Fibroblast of lung (primary cell): Measurements from ENCODE around the gene APOL4. TPM values are rescaled to one million over a fixed set of nuclear protein-coding genes. Genes with fewer than 3 reads are reported as not detected.

Experiments
- DNase-seq, 2 donors: peaks; one replicate each; pipeline versions ENCODE4 v3.0.0 to v3.0.0-alpha.2; 2010; ENCODE audit warnings: low read depth in 2 of 2
- H2AFZ ChIP-seq: 2 replicates; pipeline ENCODE4 v1.5.1; 2012; ENCODE audit warnings: low read length, control low read depth, inconsistent platforms
- H3K27ac ChIP-seq: 2 replicates; pipeline ENCODE4 v1.5.1; 2011; ENCODE audit warnings: low read length, control low read depth; ENCODE audit not compliant: insufficient read depth
- H3K27me3 ChIP-seq: 2 replicates; pipeline ENCODE4 v1.5.1; 2011; ENCODE audit warnings: mild to moderate bottlenecking, low read length; ENCODE audit not compliant: control insufficient read depth, insufficient read depth
- H3K36me3 ChIP-seq: 2 replicates; pipeline ENCODE4 v1.5.1; 2011; ENCODE audit warnings: low read length; ENCODE audit not compliant: control insufficient read depth, insufficient read depth
- H3K4me1 ChIP-seq: 2 replicates; pipeline ENCODE4 v1.5.1; 2011; ENCODE audit warnings: low read length; ENCODE audit not compliant: control insufficient read depth, insufficient read depth; ENCODE audit errors: extremely low read depth
- H3K4me2 ChIP-seq: 2 replicates; pipeline ENCODE4 v1.5.1; 2011; ENCODE audit warnings: low read length, control low read depth; ENCODE audit not compliant: insufficient read depth; ENCODE audit errors: extremely low read depth
- H3K4me3 ChIP-seq, 4 experiments: fragments of 200-600 bp in 1 of 4; sonication (generic) in 1 of 4; replicated peaks in 1 of 4; 2 replicates each; pipeline ENCODE4 v1.5.1; 2011 to 2016; ENCODE audit warnings: low read length in 4 of 4, low read depth in 3 of 4, mild to moderate bottlenecking in 3 of 4, control low read depth in 2 of 4, inconsistent platforms in 1 of 4, mixed read lengths in 1 of 4; ENCODE audit not compliant: insufficient read depth in 1 of 4; ENCODE audit errors: control extremely low read depth in 1 of 4
- H3K79me2 ChIP-seq: 2 replicates; pipeline ENCODE4 v1.5.1; 2012; ENCODE audit warnings: mild to moderate bottlenecking, low read length, inconsistent platforms; ENCODE audit not compliant: control insufficient read depth, insufficient read depth
- H3K9ac ChIP-seq: 2 replicates; pipeline ENCODE4 v1.5.1; 2011; ENCODE audit warnings: mild to moderate bottlenecking, low read length, control low read depth; ENCODE audit not compliant: insufficient read depth
- H3K9me3 ChIP-seq: 2 replicates; pipeline ENCODE4 v1.5.1; 2012; ENCODE audit warnings: low read depth, low read length; ENCODE audit not compliant: control insufficient read depth, insufficient read depth
- H4K20me1 ChIP-seq: 2 replicates; pipeline ENCODE4 v1.5.1; 2011; ENCODE audit warnings: low read length; ENCODE audit not compliant: control insufficient read depth, insufficient read depth; ENCODE audit errors: extremely low read depth
- EZH2 ChIP-seq: IDR thresholded peaks from 2 replicates; pipeline ENCODE4 v1.5.1; 2012; ENCODE audit warnings: low read length, control low read depth, mild to moderate bottlenecking; ENCODE audit errors: missing control alignments
- polyA plus RNA-seq, 2 donors: library from polyadenylated mRNA; depleted of rRNA in 1 of 2; stranded (reverse) in 1 of 2; unstranded in 1 of 2; fragments of >200 nt; gene quantifications; 2 replicates each; pipeline ENCODE4 v1.2.1, GENCODE V29; 2011 to 2012; ENCODE audit warnings: missing spikeins in 1 of 2
- total RNA-seq: library from RNA; depleted of rRNA; stranded (reverse); fragments of >200 nt; gene quantifications from 2 replicates; pipeline ENCODE4 v1.2.1, GENCODE V29; 2014
- TF ChIP-seq, protein P1 (sequence below), 2 donors: IDR thresholded peaks in 1 of 2; conservative IDR thresholded peaks in 1 of 2; 1 replicate in 1 of 2; 2 replicates in 1 of 2; pipeline ENCODE4 v1.5.1; 2011 to 2012; ENCODE audit warnings: low read length in 2 of 2, control low read depth in 1 of 2, inconsistent platforms in 1 of 2, low read depth in 1 of 2, mild to moderate bottlenecking in 1 of 2

Gene APOL4
- total and polyA plus RNA-seq, 2 donors (not counting 1 experiment from before 2014, with no cell fraction given), result 0.31 to 2.0 TPM

DNA sequence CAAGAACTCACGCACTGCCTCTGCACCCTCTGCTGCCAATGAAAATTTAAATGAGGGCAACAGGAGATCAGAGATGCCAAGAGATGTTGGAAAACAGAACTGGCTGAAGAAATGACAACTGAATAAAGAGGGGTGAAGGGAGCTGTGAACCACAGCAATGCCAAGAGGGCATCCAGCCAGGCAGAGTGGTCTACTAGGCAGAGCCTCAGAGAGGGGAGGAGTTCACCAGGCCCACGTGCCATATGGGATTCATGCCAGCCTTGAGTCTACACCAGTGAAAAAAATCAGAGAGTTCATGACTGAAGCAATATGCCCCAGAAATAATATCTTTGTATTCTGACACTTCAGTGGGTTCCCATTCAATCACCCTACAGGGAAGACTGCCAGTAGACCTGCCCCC lies 33.3 kb upstream of the APOL4 start:
- no peaks in the 10 kb centered on the region for H4K20me1 ChIP-seq
- no peak overlapping the region for H3K27ac ChIP-seq
- no peak for DNase-seq
- H3K4me2 ChIP-seq, result no peak overlapping the region
- no peak overlapping the region for H2AFZ ChIP-seq
- no peak overlapping the region for H3K4me3 ChIP-seq
- no peaks in the 10 kb centered on the region for H3K9me3 ChIP-seq
- TF ChIP-seq, protein P1, sequence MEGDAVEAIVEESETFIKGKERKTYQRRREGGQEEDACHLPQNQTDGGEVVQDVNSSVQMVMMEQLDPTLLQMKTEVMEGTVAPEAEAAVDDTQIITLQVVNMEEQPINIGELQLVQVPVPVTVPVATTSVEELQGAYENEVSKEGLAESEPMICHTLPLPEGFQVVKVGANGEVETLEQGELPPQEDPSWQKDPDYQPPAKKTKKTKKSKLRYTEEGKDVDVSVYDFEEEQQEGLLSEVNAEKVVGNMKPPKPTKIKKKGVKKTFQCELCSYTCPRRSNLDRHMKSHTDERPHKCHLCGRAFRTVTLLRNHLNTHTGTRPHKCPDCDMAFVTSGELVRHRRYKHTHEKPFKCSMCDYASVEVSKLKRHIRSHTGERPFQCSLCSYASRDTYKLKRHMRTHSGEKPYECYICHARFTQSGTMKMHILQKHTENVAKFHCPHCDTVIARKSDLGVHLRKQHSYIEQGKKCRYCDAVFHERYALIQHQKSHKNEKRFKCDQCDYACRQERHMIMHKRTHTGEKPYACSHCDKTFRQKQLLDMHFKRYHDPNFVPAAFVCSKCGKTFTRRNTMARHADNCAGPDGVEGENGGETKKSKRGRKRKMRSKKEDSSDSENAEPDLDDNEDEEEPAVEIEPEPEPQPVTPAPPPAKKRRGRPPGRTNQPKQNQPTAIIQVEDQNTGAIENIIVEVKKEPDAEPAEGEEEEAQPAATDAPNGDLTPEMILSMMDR (conservative IDR thresholded peaks at IDR 0.05 in 1 of 2, IDR thresholded peaks at IDR 0.05 in 1 of 2; ENCODE audit: low read depth in 1 of 2, low read length in 2 of 2), result no peak
- TF ChIP-seq EZH2, result no peak
- H3K4me1 ChIP-seq, result peaks cover 9% of the 10 kb centered on the region
- peaks cover 6% of the 10 kb centered on the region for H3K36me3 ChIP-seq
- peaks cover 35% of the 10 kb centered on the region for H3K79me2 ChIP-seq
- no peaks in the 10 kb centered on the region for H3K27me3 ChIP-seq
- H3K9ac ChIP-seq, result no peak overlapping the region

DNA sequence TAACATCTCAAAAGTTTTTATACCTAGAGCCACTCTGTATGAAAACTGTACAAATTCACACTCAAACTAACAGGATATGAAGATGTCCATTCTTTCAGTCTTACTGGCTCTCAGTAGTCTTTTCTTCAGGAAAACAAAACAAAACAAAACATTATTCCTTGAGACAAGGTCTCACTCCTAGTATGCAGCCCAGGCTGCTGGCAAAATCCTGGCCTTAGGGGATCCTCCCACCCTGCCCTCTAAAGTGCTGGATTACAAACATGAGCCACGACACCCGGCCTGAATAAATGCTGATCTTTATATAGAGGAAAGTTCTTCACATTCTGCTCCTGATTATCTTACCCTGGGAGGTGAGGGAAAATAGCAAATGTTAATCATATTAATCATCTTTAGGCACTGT lies 32.6 kb upstream of the APOL4 start:
- Histone ChIP-seq H3K36me3 (peaks cover 6% of the 10 kb centered on the region), H3K27ac (no peak overlapping the region), H3K4me3 (no peak overlapping the region), H3K4me1 (peaks cover 6% of the 10 kb centered on the region), H3K79me2 (peaks cover 35% of the 10 kb centered on the region), H2AFZ (no peak overlapping the region), H3K9ac (no peak overlapping the region), H4K20me1 (no peaks in the 10 kb centered on the region), H3K4me2 (no peak overlapping the region), H3K27me3 (no peaks in the 10 kb centered on the region), H3K9me3 (no peaks in the 10 kb centered on the region)
- no peak for TF ChIP-seq EZH2
- TF ChIP-seq, protein P1 (conservative IDR thresholded peaks at IDR 0.05 in 1 of 2, IDR thresholded peaks at IDR 0.05 in 1 of 2; ENCODE audit: low read depth in 1 of 2, low read length in 2 of 2), result no peak
- DNase-seq, result no peak

DNA sequence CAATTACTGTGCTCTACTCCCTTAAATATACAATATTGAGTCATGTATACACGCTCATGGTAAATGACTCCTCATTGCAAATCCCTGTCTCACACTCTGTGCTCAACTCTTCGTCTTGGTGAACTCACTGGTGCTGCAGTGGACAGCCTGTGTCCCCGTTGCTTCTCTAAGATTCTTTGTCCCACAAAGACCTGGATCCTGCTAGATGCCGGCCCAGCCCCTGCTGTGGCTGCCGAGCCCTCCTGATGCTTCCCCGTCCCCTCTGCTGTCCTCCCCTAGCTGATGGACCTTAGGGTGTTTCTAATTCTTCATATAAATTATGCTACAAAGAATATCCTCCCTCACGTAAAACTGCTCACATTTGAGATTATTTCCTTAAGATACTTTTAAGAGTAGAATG lies 32.2 kb upstream of the APOL4 start:
- peaks cover 6% of the 10 kb centered on the region for H3K4me1 ChIP-seq
- H3K4me3 ChIP-seq, result no peak overlapping the region
- no peaks in the 10 kb centered on the region for H3K9me3 ChIP-seq
- H3K27me3 ChIP-seq, result no peaks in the 10 kb centered on the region
- DNase-seq, result no peak
- H3K27ac ChIP-seq, result no peak overlapping the region
- no peak overlapping the region for H3K9ac ChIP-seq
- peaks cover 6% of the 10 kb centered on the region for H3K36me3 ChIP-seq
- no peaks in the 10 kb centered on the region for H4K20me1 ChIP-seq
- TF ChIP-seq, protein P1 (conservative IDR thresholded peaks at IDR 0.05 in 1 of 2, IDR thresholded peaks at IDR 0.05 in 1 of 2; ENCODE audit: low read depth in 1 of 2, low read length in 2 of 2), result no peak
- TF ChIP-seq EZH2, result no peak
- H2AFZ ChIP-seq, result no peak overlapping the region
- H3K79me2 ChIP-seq, result peaks cover 34% of the 10 kb centered on the region
- H3K4me2 ChIP-seq, result no peak overlapping the region
